ENCODE data around the gene FAM83C. TPM values are rescaled to one million over a fixed set of nuclear protein-coding genes. Genes with fewer than 3 reads are reported as not detected.

Gene FAM83C
- total RNA-seq, 2 experiments from 2014 or later, result not detected

DNA sequence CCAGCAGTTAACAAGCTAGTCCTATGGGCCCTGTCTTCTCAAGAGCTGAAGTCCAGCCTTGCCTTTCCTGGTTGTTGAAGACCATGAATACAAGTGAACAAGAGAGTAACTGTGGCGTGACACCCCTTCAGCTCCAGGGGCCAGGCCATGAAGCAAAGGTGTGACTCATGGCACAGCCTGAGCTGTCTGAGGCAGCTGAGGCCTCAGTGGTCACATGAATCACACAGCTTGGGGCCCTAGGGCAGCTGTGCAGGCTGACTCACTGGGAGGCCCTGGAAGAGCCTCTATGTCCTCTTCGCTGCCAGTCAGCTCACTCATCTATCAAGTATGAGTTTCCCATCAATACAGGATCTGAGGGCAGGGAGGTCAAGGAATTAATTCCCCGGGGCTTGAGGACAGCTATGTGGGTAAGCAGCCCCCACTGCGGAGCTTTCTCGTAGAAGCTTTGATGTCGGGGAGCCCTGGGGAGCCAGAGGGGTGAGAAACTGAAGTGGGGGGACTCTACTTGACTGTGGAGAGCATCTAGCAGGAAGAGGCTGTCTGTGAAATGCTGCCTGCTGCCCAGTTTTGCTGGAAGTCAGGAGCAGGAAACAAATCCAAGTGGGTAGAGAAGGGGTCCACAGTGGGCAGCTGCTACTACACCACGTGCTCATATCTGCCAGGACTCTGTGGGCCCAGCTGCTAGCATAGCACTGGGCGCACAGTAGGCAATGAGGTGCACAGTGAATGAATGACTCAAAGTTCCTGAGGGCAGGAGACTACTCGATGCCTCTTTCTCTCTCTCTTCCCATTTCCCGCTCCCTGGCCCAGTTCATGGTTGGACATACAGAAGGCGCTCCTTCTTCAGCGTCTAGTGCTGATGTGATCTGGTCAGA lies 13.7 kb upstream of the FAM83C start:
- H3K4me3 ChIP-seq (ENCODE audit: low read length), result no peak overlapping the region
- no peaks in the 10 kb centered on the region for H3K9me3 ChIP-seq (ENCODE audit: control insufficient read depth in 1 of 2, insufficient read depth in 1 of 2, low read length in 2 of 2)
- no peak overlapping the region for H3K4me3 Mint-ChIP-seq
- no peak overlapping the region for H3K27ac ChIP-seq (ENCODE audit: low read depth in 1 of 2, low read length in 2 of 2)
- peaks cover 13% of the 10 kb centered on the region for H3K36me3 ChIP-seq (ENCODE audit: insufficient read depth, low read length)
- DNase-seq (peak in 5 of 14 experiments; percentile 14 to 41 (median 18)), ATAC-seq (ENCODE audit: poor library complexity) (no peak)
- H3K27me3 ChIP-seq (ENCODE audit: control insufficient read depth in 1 of 2, insufficient read depth in 2 of 2, low read length in 2 of 2), result no peaks in the 10 kb centered on the region
- no peaks in the 10 kb centered on the region for H3K27me3 Mint-ChIP-seq
- H3K4me1 Mint-ChIP-seq (ENCODE audit: low read depth), result peaks cover 8% of the 10 kb centered on the region
- TF ChIP-seq, protein P1, sequence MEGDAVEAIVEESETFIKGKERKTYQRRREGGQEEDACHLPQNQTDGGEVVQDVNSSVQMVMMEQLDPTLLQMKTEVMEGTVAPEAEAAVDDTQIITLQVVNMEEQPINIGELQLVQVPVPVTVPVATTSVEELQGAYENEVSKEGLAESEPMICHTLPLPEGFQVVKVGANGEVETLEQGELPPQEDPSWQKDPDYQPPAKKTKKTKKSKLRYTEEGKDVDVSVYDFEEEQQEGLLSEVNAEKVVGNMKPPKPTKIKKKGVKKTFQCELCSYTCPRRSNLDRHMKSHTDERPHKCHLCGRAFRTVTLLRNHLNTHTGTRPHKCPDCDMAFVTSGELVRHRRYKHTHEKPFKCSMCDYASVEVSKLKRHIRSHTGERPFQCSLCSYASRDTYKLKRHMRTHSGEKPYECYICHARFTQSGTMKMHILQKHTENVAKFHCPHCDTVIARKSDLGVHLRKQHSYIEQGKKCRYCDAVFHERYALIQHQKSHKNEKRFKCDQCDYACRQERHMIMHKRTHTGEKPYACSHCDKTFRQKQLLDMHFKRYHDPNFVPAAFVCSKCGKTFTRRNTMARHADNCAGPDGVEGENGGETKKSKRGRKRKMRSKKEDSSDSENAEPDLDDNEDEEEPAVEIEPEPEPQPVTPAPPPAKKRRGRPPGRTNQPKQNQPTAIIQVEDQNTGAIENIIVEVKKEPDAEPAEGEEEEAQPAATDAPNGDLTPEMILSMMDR (IDR thresholded peaks at IDR 0.05), result no peak
- CTCF ChIA-PET, result no interaction called here
- peaks cover 17% of the 10 kb centered on the region for H3K4me1 ChIP-seq (ENCODE audit: insufficient read depth, low read length)
- POLR2A ChIA-PET, result interaction anchor here (1.5 kb wide), 1 partner anchor 158 kb away, joined by 3 read pairs; the partner anchor contains the start of gene EDEM2
- intact Hi-C loops (cut with DNase I, micrococcal nuclease), result loop anchor here in 1 of 2 experiments (2.0 to 10.0 kb wide), 2 partner anchors 161 to 471 kb away; partner anchors contain the start of gene EDEM2
- H3K36me3 Mint-ChIP-seq (ENCODE audit: low read depth), result peaks cover 15% of the 10 kb centered on the region
- no peaks in the 10 kb centered on the region for H3K9me3 Mint-ChIP-seq
- H3K27ac Mint-ChIP-seq, result no peak overlapping the region

DNA sequence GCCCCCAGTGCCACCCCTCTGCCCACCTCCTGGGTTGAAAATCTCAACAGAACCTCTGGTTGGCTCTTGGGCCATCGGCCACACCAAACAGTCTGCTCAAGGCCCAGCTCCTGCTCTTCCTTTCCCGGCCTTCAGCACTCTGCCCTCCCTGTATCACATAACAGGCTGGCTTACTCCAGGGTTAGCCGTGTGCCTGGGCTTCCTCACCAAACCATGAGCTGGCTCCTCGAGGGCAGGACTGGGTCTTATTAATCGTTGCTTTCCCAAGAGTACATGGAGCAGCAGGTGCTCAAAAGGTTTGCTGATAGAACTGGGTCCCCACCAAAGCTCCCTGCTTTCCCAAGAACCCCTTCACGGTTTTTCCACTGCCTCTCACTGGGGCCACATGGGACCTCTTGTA lies 12.7 kb upstream of the FAM83C start:
- POLR2A ChIA-PET, result no interaction called here
- no peaks in the 10 kb centered on the region for H3K27me3 Mint-ChIP-seq
- no peak overlapping the region for H3K4me3 Mint-ChIP-seq
- no peak overlapping the region for H3K4me3 ChIP-seq (ENCODE audit: low read length)
- peaks cover 17% of the 10 kb centered on the region for H3K4me1 ChIP-seq (ENCODE audit: insufficient read depth, low read length)
- no peaks in the 10 kb centered on the region for H3K27me3 ChIP-seq (ENCODE audit: control insufficient read depth in 1 of 2, insufficient read depth in 2 of 2, low read length in 2 of 2)
- ATAC-seq (ENCODE audit: poor library complexity) (no peak), DNase-seq (no peak)
- no peaks in the 10 kb centered on the region for H3K9me3 ChIP-seq (ENCODE audit: control insufficient read depth in 1 of 2, insufficient read depth in 1 of 2, low read length in 2 of 2)
- intact Hi-C loops (cut with DNase I, micrococcal nuclease), result loop anchor here in 1 of 2 experiments (10.0 kb wide), 1 partner anchor 160 kb away; the partner anchor contains the start of gene EDEM2
- peaks cover 10% of the 10 kb centered on the region for H3K36me3 Mint-ChIP-seq (ENCODE audit: low read depth)
- TF ChIP-seq, protein P1 (IDR thresholded peaks at IDR 0.05), result no peak
- H3K4me1 Mint-ChIP-seq (ENCODE audit: low read depth), result peaks cover 8% of the 10 kb centered on the region
- no peaks in the 10 kb centered on the region for H3K9me3 Mint-ChIP-seq
- no peak overlapping the region for H3K27ac ChIP-seq (ENCODE audit: low read depth in 1 of 2, low read length in 2 of 2)
- H3K27ac Mint-ChIP-seq, result no peak overlapping the region
- CTCF ChIA-PET, result interaction anchor here (1.3 kb wide), 1 partner anchor 24 kb away, joined by 5 read pairs; no protein-coding TSS in a partner anchor
- peaks cover 11% of the 10 kb centered on the region for H3K36me3 ChIP-seq (ENCODE audit: insufficient read depth, low read length)

DNA sequence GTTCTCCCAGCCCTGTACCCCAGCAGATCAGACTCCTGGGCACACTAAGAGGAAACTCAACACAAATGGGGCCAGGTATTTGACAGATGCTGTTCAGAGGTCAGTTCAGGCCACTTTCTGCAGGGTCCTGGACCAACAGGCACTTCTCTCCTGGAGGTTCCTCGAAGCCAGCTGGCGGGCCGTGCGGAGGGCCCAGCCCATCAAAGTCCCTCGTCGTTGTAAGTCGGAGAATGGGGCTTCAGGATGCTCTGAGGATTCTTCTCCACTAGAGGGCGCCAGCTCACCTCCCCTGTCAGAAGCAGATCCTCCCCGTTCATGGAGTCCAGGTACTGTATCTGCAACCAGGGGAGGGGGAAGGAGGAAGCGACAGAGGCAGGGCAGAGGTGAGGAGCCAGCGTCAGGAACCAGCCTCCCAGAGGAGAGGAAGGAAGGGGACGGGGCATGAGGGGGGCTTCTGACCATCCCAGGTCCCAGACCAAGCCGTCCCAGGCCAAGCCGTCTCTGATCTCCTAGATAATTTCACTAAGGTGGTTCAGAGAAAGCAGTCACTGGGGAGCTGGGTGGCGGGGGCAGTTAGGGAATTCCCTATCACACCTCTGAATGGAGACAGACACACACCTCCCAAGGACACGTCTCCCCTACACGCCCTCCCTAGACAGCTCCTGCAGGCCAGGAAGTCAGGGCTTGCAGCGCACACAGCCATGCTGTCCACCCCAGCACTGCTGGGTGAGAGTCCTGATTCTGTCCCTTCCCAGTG lies 11.7 kb upstream of the FAM83C start:
- Mint-ChIP-seq H3K36me3 (ENCODE audit: low read depth) (peaks cover 5% of the 10 kb centered on the region), H3K27me3 (no peaks in the 10 kb centered on the region), H3K4me3 (no peak overlapping the region), H3K9me3 (no peaks in the 10 kb centered on the region), H3K4me1 (ENCODE audit: low read depth) (peaks cover 8% of the 10 kb centered on the region), H3K27ac (no peak overlapping the region)
- Histone ChIP-seq H3K27me3 (ENCODE audit: control insufficient read depth in 1 of 2, insufficient read depth in 2 of 2, low read length in 2 of 2) (no peaks in the 10 kb centered on the region), H3K4me3 (ENCODE audit: low read length) (no peak overlapping the region), H3K27ac (ENCODE audit: low read depth in 1 of 2, low read length in 2 of 2) (no peak overlapping the region), H3K36me3 (ENCODE audit: insufficient read depth, low read length) (peaks cover 10% of the 10 kb centered on the region), H3K9me3 (ENCODE audit: control insufficient read depth in 1 of 2, insufficient read depth in 1 of 2, low read length in 2 of 2) (no peaks in the 10 kb centered on the region), H3K4me1 (ENCODE audit: insufficient read depth, low read length) (peaks cover 17% of the 10 kb centered on the region)
- ChIA-PET POLR2A (interaction anchor here (1.0 kb wide), 1 partner anchor 19 kb away, joined by 3 read pairs; the partner anchor contains the start of gene EIF6), CTCF (interaction anchor here (0.6 to 1.6 kb wide), 20 partner anchors 9 to 938 kb away, joined by 3 to 12 read pairs (median 4); partner anchors contain the start of genes EDEM2, EIF6 and ERGIC3)
- ATAC-seq (ENCODE audit: poor library complexity) (peak; percentile 98), DNase-seq (peak; percentile 66 to 93 (median 78))
- TF ChIP-seq, protein P1 (IDR thresholded peaks at IDR 0.05), result peak; percentile 94
- intact Hi-C loops (cut with DNase I, micrococcal nuclease), result loop anchor here (1.0 to 10.0 kb wide), 3 partner anchors 135 to 159 kb away; partner anchors contain the start of gene EDEM2 (in 1 of the 2)
